ENCODE measurements around the gene JAML.
"Not testable (repeated sequence)": the region's sequence is repeated elsewhere in the genome, so short reads cannot be mapped to it uniquely, and the experiment has no call there.

JAML gene

DNA sequence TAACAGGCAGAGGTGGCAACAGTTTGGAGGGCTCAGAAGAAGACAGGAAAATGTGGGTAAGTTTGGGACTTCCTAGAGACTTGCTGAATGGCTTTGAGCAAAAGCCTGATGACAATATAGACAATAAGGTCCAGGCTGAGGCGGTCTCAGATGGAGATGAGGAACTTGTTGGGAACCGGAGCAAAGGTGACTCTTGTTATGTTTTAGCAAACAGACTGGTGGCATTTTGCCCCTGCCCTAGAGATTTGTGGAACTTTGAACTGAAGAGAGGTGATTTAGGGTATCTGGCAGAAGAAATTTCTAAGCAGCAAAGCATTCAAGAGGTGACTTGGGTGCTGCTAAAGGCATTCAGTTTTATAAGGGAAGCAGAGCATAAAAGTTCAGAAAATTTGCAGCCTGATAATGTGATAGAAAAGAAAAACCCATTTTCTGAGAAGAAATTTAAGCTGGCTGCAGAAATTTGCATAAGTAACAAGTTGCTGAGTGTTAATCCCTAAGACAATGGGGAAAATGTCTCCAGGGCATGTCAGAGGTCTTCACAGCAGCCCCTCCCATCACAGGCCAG, 33.8 kb downstream of the JAML start:
- DNase-seq, result not testable (repeated sequence)

DNA sequence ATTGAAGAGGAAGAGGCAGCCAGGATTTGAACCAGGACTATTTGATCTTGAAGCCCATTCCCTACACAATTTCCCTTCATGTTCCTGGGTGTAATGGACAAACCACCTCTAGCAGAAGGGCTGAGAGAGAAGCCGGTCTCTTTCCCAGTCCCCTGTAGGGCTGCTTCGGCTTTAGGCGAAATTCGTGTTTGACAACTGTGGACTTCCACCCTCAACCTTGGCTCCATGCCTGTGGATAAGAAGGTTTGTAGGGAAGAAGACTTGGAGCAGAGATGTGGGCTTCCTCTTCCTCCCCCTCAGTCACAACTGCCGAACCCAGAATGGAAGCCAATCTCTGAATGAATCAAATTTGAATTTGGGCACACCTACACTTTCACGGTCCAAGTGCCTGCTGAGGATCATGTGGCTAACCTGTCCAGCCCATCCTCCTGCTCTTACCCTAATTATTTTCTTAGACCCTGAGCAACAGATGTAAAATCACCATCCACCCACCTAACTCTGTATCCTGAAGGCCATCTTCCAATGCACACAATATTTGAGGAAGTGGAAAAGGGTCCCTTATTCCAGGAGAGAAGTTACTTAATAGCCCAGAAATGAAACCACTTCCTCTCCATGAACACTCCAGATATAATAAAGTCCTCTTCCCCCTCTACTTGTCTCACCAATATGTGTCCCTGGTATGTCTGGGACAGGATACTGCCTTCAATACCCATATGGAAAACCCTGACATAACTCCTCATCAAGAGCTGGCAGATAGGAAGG, 38.3 kb downstream of the JAML start:
- no peak for DNase-seq

DNA sequence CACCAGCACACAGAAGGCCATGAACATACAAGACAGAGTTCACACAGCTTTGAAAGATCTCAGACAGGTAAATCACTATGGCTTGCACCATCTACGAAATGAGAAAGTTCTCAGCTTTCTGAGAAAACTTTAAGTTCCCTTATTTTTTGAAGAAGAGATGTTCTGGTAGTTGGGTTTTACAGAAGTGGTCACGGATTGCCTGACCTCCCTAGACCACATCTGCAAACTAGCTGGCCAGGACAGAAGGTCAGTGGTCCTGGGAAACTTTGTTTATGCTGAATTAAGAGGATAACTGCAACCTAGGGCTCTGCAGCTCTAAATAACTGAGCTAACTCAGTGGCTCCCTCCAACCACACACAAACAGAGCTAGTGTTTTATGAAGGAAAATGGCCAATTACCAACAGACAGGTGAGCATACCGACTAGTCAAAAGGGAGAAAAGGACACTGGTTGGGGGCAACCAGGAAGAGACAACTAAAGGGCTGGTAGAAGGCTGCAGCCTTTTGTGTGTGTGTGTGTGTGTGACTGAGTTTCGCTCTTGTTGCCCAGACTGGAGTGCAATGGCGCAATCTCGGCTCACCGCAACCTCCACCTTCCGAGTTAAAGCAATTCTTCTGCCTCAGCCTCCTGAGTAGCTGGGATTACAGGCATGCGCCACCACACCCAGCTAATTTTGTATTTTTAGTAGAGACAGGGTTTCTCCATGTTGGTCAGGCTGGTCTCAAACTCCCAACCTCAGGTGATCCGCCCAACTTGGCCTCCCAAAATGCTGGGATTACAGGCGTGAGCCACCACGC, 39.8 kb downstream of the JAML start:
- DNase-seq, result no peak

DNA sequence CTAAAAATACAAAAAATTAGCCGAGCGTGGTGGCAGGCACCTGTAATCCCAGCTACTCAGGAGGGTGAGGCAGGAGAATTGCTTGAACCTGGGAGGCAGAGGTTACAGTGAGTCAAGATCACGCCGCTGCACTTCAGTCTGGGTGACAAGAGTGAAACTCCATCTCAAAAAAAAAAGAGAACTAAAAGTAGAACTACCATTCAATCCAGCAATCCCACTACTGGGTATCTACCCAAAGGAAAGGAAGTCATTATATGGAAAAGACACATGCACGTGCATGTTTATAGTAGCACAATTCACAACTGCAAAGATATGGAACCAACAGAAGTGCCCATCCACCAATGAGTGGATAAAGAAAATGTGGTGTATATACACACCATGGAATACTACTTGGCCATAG, 41.1 kb downstream of the JAML start:
- not testable (repeated sequence) for DNase-seq

DNA sequence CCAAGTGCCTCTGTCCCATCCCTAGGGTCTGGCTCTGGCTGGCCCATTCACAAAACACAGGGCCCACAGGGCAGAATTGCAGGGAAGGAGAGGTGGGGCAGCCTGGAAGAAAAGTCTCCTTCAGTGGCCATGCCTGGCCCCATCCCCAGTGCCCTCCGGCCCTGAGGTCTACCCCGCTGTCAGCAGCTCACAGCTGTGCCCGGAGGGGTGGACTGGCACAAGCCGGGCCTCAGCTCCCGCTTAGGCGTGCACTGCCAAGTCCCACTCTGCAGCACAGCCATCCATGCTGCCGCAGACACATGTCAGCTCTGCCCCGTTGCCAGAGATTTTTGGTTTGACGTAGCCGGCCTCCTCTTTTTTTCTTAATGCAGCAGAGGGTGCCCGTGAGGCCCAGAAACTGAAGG, 44.5 kb downstream of the JAML start:
- DNase-seq, result peak; percentile 74

DNA sequence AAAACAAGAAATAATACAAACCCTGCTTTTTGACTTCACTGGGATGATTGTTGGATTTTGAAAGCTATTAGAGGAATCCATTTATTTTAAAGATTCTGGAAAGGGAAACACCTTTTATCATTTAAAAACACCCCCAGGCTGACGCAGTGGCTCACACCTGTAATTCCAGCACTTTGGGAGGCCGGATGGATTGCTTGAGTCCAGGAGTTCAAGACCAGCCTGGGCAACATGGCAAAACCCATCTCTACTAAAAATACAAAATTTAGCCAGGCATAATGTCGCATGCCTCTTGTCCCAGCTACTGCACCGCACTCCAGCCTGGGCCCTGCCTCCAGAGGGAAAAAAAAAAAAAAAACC, 48.1 kb downstream of the JAML start:
- no peak for DNase-seq

DNA sequence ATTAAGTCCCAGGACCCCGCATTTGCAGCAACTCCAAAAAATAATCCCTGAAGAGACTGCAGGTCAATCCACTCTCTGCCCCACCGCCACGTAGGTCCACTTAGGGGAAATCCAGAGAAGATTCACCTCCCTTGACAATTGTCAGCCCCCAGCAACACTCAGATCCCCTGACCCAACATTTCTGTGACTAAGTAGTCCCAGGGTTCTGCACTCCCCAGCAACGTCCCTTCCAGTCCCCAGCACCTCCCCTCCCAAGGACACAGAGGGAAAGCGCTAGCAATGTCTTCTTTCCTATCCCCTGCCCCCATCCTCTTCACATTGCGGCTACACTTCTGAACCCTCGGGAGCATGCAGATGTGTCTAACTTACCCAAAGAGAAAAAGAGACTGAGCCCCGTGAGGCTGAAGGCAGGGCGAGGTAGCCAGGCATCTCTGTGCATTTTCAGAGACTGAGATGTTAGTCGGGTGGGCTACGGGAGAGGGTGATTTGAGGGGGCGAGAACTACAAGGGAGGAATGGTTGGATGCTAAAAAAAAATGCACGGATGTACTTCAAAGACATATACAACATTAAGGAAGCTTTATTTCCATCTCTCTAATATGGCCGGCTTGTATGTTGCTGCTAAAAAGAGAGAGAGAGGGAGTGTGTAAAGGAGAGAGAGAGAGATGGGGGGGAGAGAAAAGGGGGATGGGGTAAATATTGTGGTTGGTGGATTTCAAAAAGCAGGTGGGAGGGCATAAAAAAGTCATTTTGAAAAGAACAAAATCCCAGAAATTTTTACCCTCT, 48.6 kb downstream of the JAML start, which contains the start of gene SCN2B:
TSS of gene SCN2B (minus strand) at position 647 of the 785 bp plus-strand sequence. CDS start at position 439, 208 bp downstream.
- DNase-seq, result peak; percentile 15

DNA sequence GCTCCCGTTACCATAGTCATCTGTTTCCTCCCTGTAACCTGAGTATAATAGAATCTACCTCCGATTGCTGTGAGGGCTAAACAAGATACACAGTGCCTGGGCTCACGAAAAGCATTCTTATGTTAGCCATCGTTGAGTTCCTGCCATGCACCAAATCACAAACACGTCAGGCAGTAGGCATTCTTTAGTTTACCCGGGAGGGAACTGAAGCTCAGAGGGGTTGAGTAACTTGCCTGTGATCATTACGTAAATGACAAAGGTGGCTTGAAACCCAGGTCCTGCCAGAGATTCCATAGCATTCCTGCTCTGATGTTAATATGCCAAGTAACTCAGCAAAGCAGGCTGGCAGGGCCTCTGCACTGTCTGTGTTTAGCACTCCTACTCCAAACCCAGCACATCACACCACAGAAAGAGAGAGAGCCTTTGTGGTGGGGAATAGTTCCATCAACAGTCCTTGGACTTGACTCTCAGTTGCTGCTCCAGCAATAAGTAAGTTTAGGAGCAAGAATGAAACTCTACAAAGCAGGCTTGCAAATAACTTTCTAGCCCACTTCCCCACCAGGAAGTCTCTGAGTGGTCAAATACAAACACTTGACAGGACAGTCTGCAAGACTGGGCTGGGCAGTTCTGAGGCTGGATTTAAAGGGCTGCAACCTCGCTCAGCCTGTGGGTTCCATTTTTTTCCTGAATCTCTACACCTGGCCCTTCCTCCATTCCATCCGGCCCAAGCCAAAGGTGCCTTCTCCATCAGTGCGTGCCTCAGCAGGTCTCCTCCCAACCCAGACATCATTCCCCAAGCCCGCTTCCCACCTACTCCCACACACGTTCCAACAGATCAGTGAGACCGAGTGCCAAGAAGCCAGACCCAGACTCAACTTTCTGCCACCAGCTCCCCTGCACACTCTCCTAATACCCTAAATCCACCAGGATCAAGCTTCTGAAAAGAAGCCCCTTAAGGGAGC, 49.5 kb downstream of the JAML start:
- no peak for DNase-seq

DNA sequence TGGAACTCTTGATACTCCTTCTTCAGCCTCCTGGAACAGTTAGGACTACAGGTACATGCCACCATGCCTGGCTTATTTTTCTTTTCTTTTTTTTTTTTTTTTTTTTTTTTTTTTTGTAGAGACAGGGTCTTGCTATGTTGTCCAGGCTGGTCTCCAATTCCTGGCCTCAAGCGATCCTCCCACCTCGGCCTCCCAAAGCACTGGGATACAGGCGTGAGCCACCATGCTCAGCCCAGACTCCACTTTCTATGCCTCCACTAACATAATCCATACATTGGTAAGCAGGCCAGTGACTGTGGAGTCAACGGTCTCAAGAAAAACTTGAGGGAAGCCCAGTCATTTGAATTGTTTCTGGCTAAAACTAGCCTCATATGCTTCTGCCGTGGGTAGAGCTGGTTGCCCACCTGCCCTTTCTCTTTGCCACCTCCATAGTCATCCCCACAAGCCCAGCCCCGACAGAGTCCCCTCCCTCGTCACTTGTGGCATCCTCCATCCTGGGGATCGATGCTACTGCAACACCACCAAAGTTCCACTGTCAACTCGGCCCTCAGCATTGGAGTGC, 50.7 kb downstream of the JAML start:
- no peak for DNase-seq

DNA sequence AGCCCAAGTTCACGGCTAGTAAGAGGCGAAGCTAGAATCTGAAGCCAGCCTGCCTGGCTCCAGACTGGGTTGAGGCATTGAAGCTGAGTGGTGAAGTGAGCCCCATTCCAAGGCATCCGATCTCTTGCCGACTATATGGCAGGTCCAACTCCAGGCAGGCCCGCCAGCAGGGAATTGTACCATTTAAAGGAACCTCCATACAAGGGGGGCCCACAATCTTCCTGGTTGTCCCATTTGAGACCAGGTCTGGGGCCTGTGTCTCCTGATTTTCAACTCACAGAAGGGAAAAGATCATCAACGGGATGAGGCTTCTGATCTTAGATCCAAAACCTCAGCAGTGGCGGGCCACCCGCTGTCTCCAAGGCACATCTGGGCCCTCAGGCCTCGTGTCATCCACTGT, 52.5 kb downstream of the JAML start:
- DNase-seq, result no peak

DNA sequence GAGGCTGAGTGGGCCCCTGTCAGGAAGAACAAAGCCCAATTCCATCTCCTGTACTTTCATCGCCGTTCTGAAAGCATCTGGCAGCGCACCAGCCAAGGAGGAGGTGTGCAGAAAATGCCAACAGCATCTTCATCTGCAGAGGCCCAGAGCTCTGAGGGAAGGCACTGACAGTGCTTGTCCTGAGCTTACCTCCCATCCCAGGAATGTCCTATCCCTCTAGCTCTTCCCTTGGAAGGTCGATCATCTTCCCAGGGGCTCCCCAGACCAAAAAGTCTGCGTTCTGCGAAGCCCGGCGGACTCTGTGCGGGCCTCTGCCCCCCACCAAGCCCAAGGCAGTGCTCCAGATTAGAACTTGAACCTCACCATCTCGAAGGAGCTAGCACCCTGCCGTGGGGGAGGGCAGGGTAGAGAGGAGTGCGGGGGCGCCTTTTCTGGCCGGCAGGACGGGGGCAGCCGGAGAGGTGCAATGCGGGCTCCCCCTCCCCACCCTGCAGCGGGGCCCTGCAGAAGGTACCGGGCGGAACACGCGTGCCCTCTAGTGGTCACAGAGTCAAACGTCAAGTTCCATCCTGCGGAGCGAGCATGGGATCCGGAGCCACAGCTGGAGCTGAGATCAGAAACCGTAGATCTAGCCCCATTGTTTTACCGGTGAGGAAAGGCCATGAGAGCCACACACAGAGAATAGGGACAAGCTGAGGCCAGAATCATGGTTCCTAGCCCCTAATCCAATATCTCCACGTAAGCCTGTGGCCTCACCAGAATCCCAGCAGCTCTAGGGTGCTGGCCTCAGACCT, 53.3 kb downstream of the JAML start:
- peak; percentile 79 for DNase-seq

DNA sequence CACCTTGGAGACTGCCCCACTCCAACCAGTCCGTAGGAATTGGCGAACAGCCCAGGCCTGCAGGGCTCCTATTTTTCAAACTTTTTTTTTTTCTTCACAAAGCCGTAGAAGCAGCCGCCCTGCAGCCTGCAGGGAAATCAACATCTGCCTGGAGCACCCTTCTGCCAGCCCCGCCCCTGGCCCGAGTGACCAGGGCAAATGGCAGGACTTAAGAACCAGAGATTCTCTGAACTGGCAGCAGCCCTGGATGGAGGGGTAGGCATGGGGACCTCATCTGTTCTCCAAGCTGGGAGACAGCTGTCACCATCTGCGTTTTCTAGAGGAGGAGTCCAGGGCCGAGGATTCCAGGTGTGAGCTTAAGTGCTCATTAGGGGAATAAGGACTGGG, 53.9 kb downstream of the JAML start:
- no peak for DNase-seq

DNA sequence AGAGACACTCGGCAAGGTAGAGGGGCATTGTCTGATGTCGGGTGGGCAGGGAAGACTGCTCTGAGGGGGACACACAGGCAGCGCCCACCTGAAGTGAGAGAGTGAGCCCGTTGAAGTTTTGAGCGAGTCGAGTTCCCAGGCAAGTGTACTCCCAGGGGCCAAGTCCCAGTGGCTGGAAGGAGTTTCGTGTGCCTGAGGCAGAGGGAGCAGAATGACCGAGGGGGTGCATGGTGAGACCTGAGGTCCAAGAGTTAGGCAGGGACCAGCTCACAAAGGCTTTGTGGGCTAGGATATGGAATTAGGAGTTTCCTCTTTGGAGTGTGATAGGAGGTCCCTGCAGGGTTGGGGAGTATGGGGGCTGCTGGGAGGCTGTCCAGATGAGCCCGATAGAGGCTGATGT, 54.6 kb downstream of the JAML start:
- no peak for DNase-seq

DNA sequence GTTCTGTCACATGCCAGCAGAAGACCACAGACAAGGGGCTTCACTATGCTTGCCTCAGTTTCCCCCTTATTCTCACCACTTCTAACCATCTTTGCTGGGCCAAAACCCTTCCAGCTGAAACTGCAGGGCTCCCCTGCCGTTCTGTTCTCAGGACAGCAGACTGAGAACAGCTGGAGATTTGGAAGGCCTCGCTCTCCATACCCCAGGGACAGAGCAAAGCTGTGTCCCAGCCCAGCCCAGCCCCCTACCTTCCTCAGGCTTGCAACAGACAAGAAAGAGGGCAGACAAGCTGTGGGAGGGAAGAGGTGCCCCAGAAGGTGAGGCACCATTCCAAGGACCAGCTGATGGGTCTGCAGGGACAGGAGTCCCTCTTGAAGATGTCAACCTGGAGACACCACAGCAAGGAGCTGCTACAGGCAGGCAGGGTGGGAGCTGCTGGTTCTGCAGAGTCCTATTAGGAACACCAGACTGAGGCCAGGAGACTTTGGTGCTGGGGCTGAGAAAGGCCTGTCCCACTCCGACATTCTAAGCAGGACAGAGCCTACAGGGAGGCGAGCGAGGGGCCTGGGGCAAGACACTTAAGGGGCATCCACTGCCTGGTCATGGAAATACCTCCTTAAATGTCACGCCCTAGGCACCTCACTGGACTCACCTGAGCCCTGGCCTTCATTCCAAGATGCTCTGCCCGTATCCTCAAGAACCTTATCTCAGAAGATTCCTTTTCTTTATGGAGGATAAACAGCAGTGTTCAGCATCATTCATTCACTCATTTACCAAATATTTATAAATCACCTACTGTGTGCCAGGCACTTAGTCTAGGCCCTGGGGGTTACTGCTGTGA, 55.3 kb downstream of the JAML start:
- no peak for DNase-seq

DNA sequence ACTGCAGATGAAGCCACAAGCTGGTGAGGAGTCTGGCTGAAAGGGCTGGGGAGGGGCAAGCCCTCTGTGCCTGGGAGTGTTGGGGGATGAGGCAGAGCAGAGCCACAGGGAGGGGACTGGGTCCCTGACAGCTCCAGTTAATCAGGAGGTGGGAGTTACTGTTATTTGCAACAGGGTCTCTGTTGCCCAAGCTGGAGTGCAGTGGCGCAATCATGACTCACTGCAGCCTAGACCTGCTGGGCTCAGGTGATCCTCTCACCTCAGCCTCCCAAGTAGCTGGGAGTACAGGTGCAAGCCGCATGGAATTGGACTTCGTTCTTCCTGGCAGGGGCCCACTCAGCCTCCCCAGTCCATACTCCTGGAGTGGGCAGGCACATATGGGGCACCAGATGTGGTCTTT, 56.1 kb downstream of the JAML start:
- DNase-seq, result no peak

DNA sequence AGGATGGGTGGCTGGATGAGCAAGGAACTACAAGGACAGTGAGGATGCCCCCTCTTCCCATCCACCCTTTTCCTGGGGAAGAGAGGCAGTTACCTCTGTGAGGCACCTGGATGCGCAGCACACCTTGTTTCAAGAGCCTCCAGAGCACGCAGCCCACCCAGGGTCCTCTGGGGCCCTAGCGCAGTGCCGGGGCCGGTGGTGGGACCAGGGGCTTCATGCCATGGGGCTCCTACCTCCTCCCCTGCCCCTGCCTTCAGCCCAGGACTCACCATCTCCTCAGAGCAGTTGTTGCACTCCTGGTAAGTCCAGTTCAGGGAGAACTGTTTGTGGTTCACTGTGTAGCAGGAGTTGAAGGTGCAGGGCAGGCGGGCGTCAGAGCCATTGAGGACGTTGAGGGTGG, 56.5 kb downstream of the JAML start:
- DNase-seq, result no peak

DNA sequence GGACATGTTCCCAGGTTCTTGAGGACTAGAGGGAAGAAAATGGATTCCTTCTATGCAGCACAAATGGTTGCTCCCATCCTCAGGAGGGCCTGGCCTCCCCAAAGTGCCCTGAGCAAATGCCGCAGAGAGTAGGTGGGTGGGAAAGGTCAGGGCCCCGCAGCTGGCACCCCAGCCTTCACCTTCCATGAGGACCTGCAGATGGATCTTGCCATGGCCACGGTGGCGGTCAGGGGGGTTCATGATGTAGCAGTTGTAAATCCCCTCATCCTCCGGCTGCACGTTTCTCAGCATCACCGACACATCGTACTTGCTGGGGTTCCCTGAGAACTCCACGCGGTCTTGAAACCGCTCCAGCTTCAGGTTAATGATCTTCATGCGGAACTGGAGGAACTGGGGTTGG, 56.9 kb downstream of the JAML start:
- no peak for DNase-seq

DNA sequence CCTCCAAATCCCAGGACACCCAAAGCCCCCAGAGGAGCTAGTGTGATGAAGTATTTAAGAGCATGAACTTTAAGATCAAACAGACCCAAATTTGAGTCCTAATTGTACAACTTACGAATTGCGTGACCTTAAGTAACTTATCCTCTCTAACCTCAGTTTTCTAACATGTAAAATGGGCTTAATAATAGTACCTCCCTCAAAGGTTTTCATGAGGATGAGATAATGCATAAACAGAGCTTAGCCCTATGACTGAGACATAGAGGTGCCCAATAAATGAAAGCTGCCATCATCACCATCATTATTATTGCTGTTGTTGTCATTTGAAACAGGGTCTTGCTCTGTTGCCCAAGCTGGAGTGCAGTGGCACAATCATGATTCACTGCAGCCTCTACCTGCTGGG, 57.6 kb downstream of the JAML start:
- no peak for DNase-seq

DNA sequence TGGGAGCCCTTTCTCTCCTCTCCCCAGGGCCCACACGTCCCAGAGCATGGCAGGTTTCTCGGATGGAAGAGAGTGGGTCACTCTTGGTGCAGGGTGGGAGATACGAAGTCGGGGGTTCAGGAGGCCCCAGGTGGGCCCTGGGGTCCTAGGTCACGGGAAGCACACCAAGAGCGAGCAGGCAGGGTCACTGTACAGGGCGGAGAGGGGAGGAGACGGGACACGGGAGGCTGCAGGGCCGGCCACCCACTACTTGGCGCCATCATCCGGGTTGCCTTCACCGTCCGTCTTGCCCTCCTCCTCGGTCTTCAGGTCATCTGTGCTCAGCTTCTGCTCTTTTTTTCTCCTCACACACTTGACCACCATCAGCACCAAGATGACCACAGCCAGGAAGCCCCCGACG, 58.2 kb downstream of the JAML start:
- no peak for DNase-seq

DNA sequence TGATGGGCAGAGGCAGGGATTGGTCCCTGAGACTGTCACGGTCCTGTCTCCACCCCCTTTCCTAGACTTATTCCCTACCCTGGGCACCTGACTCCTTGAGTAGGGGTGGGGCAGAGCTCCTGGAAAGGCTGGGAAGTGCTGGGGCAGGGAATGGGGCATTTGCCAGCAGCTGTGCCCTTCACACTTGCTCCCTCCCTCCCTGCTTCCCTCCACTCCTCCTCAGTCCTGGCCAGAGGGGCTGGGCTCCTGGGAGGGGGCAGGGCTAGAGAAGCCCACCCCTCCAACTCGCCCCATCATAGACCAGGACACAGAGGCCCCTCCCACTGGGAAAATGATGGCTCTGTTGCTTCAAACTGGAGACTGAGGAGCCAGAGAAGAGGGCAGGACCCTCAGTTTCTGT, 59.9 kb downstream of the JAML start:
- no peak for DNase-seq
